ENCODE results near the gene CAT.
"Not testable (repeated sequence)": the region's sequence is repeated elsewhere in the genome, so short reads cannot be mapped to it uniquely, and the experiment has no call there.

The CAT gene

GRCh38 chr11:34438529-34439507 lies at the start of gene CAT:
Gene CAT, plus strand, starts transcription at chr11:34438934. Its CDS starts 80 bp downstream, at chr11:34439014.
- DNase-seq, result peak; percentile 80

DNA sequence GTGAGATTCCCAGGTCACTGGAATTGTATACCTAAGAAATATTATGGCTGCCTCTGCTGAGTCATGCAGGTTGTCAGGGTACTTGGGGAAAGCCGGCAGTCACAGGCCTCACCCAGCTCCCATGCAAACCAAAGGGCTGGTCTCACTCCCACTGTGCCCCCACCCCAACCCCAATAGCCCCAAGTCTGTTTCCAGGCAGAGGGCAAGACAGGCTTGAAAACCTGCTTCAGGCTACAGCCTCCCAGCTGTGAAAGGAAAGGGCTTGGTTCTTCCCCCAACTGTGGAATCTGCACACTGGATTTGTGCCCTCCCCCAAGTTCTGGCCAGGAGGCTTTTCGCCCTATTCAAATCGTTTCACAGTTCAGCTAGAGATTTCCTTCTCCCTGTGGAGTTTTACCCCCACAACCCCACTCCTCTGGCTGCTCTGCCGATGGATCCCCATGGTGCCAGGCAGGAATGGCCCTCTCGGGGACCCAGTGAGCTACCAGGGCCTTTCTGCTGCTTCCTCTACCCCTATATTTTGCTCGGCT lies 43.9 kb upstream of the CAT start:
- DNase-seq, result no peak

- no peak for DNase-seq
Observed at GRCh38 chr11:34395916-34396550, 42.7 kb upstream of the CAT start.

DNA sequence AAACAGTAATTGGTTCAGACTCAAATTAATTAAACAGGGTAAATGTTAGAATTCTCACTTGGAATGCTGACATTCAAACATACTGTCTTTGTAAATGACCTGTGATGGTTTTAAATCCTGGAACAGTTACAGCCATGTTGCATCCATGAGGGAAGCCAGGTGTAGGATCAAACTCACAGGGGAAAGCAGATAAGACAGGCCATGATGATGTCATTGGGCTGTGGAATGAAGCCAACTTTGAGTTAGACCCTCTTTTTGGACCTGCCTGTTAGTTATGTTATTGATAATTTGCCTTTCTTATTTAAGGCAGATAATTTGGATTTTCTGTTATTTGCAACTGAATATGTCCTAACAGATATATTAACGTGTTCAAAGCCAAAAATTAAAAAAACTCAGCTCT lies 41.6 kb upstream of the CAT start:
- no peak for DNase-seq

GRCh38 chr11:34397811-34398210 lies 40.9 kb upstream of the CAT start:
- DNase-seq, result no peak

DNA sequence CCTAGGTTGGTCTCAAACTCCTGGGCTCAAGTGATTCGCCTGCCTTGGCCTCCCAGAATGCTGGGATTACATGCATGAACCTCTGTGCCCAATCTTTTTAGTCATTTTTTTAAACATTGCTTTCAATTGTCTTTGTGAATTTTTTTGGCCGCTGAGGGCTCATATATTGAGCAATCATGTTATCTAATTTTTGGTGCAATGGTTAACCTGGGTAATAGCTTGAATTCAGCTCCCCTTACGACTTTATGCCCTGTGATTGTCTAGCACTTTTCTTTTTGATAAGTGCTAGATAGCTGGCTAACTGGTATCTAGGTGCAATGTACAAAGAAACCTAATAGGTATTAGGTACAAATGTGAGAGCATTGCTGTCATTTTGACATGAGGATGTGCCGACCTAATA lies 35.3 kb upstream of the CAT start:
- no peak for DNase-seq

DNA sequence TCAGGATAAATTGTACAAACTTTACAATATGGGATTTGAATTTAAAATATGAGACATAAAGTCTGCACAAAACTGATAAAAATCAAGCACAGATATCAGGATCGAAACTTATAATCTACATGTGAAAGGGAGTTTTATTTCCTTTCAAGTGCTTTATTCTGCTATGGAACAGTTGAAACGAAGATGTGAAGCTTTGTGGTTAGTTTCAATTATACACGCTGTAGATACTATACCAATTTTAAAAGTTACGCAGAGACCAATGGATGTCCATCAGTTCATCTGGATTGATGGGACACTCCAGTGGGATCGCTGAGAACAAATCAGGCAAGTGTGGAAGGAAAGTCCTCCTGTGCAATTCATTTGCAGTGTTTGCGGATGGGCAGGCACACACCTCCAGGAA lies 34.5 kb upstream of the CAT start:
- no peak for DNase-seq

- DNase-seq, result no peak
Observed at GRCh38 chr11:34405079-34405858, 33.5 kb upstream of the CAT start.

GRCh38 chr11:34406413-34406812 lies 32.3 kb upstream of the CAT start:
- DNase-seq, result no peak

GRCh38 chr11:34407121-34407813 lies 31.5 kb upstream of the CAT start:
- DNase-seq, result no peak

DNA sequence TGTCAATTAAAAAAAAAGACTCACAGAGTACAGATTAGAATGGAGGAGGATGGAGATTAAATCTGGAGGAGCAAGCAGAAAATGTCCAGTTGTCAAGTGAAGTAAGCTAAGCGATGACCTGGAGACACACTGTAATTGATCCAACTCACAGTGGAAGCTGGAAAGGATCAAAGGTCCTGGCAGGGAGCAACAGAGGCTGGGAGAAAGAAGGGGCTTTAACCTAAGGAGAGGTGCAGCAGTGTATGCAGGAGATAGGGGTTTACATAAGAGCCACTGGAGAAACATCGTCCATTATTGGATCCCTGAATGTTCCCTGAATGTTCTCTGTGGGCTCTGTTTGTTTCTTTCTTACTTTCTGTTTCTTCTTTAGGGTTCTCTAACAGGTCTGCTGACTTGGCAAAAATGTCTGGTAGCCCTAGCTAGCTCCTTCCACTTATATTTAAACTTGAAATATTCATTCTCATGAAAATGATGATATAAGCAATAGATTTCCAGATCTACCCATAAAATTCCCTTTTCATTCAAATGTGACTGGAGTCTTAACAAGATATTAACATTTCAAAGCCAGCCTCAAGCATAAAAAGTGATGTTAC lies 30.1 kb upstream of the CAT start:
- no peak for DNase-seq

DNA sequence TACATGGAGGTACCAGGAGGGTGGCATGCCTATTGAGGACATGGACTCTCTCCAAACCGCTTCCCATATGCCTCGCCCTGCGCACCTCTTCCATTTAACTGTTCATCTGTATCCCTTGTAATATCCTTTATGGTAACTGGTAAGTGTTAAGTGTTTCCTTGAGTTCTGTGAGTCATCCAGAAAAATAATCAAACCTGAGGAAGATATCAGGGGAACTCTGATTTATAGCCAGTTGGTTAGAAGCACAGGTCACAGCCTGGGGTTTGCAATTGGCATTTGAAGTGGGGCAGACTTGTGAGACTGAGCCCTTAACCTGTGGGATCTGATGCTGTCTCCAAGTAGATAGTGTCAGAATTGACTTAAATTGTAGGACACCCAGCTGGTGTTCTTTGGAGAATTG lies 27.6 kb upstream of the CAT start:
- no peak for DNase-seq

- no peak for DNase-seq
Observed at GRCh38 chr11:34411791-34412190, 26.9 kb upstream of the CAT start.

DNA sequence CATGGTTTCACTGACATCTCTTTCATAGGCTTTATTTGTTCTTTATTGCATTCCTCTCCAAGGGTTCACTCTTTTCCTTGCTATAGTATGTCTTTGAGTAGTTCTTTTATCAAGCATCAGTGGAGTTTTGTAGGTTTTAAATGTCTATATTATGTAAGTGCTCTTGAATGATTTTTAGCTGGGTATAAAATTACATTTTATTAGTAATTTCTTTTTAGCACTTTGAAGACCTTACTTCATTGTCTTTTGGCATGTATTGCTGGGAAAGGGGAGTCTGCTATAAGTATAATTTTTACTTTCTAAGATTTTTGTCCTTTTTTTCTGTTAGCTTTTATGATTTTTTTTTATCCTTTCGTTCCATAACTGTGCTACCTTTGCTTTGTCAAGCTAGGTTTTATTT lies 25.5 kb upstream of the CAT start:
- DNase-seq, result no peak

GRCh38 chr11:34415538-34415937 lies 23.2 kb upstream of the CAT start:
- no peak for DNase-seq

- DNase-seq, result no peak
Observed at GRCh38 chr11:34416088-34416487, 22.6 kb upstream of the CAT start.

- DNase-seq, result no peak
Observed at GRCh38 chr11:34416766-34417165, 22.0 kb upstream of the CAT start.

DNA sequence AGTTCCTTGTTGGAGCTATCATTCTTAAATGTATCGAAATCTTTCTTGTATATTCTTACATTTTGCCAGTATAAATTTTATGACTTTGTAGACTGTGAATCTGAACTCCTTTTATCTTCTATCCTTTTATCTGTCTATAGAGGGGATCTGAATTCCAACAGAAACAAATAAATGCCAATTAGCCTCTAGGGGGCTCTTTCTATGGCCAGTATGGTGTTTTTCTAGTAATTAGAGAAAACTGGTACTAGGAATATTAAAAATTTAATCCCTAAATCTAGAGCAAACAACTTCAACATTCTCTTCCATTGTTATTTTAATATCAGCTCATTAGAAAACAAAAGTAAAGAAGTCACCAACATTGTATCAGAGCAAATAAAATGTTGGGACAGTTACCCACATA lies 21.5 kb upstream of the CAT start:
- DNase-seq, result no peak

DNA sequence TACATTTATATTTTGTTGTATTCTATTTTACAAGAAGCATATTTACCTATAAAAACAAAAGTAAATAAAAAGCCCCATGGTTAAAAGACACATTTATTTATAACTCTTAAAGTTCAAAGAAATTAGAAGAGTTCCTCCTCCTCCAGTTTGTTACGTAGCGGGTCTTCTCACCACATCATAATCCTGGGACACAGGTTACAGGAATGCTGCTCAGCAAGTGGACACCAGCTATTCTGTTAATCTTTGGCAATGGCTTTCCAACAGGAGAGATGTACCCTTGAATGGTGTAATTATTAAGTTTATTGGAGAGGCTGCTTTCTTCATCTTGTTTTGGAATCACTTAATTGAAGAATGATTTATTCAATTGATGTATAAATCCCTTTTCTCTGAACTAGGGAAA lies 19.6 kb upstream of the CAT start:
- no peak for DNase-seq

GRCh38 chr11:34423300-34423699 lies 15.4 kb upstream of the CAT start:
- DNase-seq, result no peak

DNA sequence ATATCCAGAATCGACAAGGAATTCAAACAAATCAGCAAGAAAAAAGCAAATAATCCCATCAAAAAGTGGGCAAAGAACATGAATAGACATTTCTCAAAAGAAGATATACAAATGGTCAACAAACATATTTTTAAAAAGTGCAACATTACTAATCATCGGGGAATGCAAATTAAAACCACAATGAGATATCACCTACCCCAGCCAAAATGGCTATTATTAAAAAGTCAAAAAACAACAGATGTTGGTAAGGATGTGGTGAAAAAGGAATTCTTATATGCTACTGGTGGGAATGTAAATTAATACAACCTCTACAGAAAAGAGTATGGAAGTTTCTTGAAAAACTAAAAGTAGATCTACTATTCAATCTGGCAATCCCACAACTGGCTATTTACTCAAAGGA lies 13.9 kb upstream of the CAT start:
- DNase-seq, result not testable (repeated sequence)

DNA sequence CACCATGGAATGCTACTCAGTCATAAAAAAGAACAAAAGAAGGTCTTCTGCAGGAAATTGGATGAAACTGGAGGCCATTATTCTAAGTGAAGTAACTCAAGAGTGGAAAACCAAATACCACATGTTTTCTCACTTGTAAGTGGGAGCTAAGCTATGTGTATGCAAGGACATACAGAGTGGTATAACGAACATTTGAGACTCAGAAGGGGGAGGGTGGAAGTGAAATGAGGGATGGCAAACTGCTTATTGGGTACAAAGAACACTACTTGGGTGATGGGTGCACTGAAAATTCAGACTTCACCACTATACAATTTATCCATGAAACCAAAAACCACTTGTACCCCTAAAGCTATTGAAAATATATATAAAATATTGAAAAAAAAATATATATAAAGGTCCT lies 13.4 kb upstream of the CAT start:
- DNase-seq, result no peak
